ENCODE measurements around the gene TMEM45A.

DNA sequence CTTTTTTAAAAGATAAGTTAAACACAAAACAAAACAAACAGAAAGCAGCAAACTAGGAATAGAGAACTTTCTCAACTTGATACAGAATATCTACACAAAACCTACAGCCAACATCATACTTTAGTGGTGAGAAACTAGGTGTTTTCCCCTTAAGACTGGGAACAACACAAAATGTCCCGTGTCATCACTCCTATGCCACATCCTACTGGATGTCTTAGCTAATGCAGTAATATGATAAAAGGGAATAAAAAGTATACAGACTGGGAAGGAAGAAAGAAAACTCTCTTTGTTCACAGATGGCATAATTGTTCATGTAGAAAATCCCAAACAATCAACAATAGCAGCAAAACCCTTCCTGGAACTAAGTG lies 45.9 kb downstream of the TMEM45A start:
- TF ChIP-seq, protein P1, sequence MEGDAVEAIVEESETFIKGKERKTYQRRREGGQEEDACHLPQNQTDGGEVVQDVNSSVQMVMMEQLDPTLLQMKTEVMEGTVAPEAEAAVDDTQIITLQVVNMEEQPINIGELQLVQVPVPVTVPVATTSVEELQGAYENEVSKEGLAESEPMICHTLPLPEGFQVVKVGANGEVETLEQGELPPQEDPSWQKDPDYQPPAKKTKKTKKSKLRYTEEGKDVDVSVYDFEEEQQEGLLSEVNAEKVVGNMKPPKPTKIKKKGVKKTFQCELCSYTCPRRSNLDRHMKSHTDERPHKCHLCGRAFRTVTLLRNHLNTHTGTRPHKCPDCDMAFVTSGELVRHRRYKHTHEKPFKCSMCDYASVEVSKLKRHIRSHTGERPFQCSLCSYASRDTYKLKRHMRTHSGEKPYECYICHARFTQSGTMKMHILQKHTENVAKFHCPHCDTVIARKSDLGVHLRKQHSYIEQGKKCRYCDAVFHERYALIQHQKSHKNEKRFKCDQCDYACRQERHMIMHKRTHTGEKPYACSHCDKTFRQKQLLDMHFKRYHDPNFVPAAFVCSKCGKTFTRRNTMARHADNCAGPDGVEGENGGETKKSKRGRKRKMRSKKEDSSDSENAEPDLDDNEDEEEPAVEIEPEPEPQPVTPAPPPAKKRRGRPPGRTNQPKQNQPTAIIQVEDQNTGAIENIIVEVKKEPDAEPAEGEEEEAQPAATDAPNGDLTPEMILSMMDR (conservative IDR thresholded peaks at IDR 0.05) = no peak
- no peak for TF ChIP-seq ZFX (IDR thresholded peaks at IDR 0.05)
